BE2C (cell line): ENCODE results near the gene COPZ1.
A peak's percentile ranks its signal among the peaks of the same experiment; 100 is the strongest.

ENCODE experiments used
- DNase-seq: peaks from one replicate; pipeline ENCODE4 v3.0.0-alpha.2; 2020
- H3K27me3 ChIP-seq: fragments of 250-450 bp; sonication (Bioruptor Pico); 2 replicates; pipeline ENCODE4 v1.5.1; 2020; ENCODE audit warnings: mild to moderate bottlenecking
- H3K36me3 ChIP-seq: fragments of 250-450 bp; sonication (Bioruptor Pico); 2 replicates; pipeline ENCODE4 v1.5.1; 2020; ENCODE audit warnings: mild to moderate bottlenecking
- H3K4me1 ChIP-seq: fragments of 250-450 bp; sonication (Bioruptor Pico); 2 replicates; pipeline ENCODE4 v1.5.1; 2020
- H3K4me3 ChIP-seq: 2 replicates; pipeline ENCODE4 v1.5.1; 2011; ENCODE audit warnings: low read depth, low read length
- H3K9me3 ChIP-seq: fragments of 250-450 bp; sonication (Bioruptor Pico); 2 replicates; pipeline ENCODE4 v1.5.1; 2020
- CTCF ChIP-seq: IDR thresholded peaks from 2 replicates; pipeline ENCODE4 v1.5.1; 2012; ENCODE audit warnings: mild to moderate bottlenecking, low read depth, low read length

Gene COPZ1

GRCh38 chr12:54300732-54301427, 24.1 kb upstream of the COPZ1 start, which contains the start of gene NFE2:
Gene NFE2 (minus strand): TSS chr12:54301015. CDS start chr12:54295248, 5,767 bp downstream.
- peak within 1 kb of the TSS; percentile 36 for H3K4me3 ChIP-seq
- no peaks in the 10 kb centered on the region for H3K36me3 ChIP-seq
- no peaks in the 10 kb centered on the region for H3K9me3 ChIP-seq
- no peak for TF ChIP-seq CTCF
- H3K27me3 ChIP-seq: no peaks in the 10 kb centered on the region
- peaks cover 11% of the 10 kb centered on the region for H3K4me1 ChIP-seq
- DNase-seq: peak; percentile 71

GRCh38 chr12:54301428-54302048, 23.4 kb upstream of the COPZ1 start:
- Histone ChIP-seq H3K36me3 (no peaks in the 10 kb centered on the region), H3K27me3 (no peaks in the 10 kb centered on the region), H3K4me1 (peaks cover 10% of the 10 kb centered on the region; the same call in 1 of the 2 replicates), H3K4me3 (no peak overlapping the region), H3K9me3 (no peaks in the 10 kb centered on the region)
- TF ChIP-seq CTCF: no peak
- no peak for DNase-seq

GRCh38 chr12:54303640-54304039, 21.3 kb upstream of the COPZ1 start:
- H3K9me3 ChIP-seq: no peaks in the 10 kb centered on the region
- H3K4me1 ChIP-seq: peaks cover 17% of the 10 kb centered on the region
- DNase-seq: no peak
- no peak overlapping the region for H3K4me3 ChIP-seq
- H3K27me3 ChIP-seq: no peaks in the 10 kb centered on the region
- no peaks in the 10 kb centered on the region for H3K36me3 ChIP-seq
- TF ChIP-seq CTCF: no peak

- Histone ChIP-seq H3K4me3 (peak overlapping the region; percentile 10; the same call in 1 of the 2 replicates), H3K27me3 (no peaks in the 10 kb centered on the region), H3K36me3 (no peaks in the 10 kb centered on the region), H3K9me3 (no peaks in the 10 kb centered on the region), H3K4me1 (peaks cover 17% of the 10 kb centered on the region)
- no peak for TF ChIP-seq CTCF
- peak; percentile 66 for DNase-seq
These were observed 20.6 kb upstream of the COPZ1 start for GRCh38 chr12:54304187-54304810.

- H3K4me3 ChIP-seq: no peak overlapping the region
- H3K27me3 ChIP-seq: no peaks in the 10 kb centered on the region
- H3K9me3 ChIP-seq: no peaks in the 10 kb centered on the region
- TF ChIP-seq CTCF: no peak
- no peaks in the 10 kb centered on the region for H3K36me3 ChIP-seq
- peak; percentile 91 for DNase-seq
- H3K4me1 ChIP-seq: peaks cover 14% of the 10 kb centered on the region
These were observed 17.8 kb upstream of the COPZ1 start for GRCh38 chr12:54306925-54307741.
